Central memory CD4-positive, alpha-beta T cell (primary cell): Measurements from ENCODE around the gene KIRREL3.

Experiments used
- DNase-seq: peaks from one replicate; pipeline ENCODE4 v3.0.0; 2022

The KIRREL3 gene

DNA sequence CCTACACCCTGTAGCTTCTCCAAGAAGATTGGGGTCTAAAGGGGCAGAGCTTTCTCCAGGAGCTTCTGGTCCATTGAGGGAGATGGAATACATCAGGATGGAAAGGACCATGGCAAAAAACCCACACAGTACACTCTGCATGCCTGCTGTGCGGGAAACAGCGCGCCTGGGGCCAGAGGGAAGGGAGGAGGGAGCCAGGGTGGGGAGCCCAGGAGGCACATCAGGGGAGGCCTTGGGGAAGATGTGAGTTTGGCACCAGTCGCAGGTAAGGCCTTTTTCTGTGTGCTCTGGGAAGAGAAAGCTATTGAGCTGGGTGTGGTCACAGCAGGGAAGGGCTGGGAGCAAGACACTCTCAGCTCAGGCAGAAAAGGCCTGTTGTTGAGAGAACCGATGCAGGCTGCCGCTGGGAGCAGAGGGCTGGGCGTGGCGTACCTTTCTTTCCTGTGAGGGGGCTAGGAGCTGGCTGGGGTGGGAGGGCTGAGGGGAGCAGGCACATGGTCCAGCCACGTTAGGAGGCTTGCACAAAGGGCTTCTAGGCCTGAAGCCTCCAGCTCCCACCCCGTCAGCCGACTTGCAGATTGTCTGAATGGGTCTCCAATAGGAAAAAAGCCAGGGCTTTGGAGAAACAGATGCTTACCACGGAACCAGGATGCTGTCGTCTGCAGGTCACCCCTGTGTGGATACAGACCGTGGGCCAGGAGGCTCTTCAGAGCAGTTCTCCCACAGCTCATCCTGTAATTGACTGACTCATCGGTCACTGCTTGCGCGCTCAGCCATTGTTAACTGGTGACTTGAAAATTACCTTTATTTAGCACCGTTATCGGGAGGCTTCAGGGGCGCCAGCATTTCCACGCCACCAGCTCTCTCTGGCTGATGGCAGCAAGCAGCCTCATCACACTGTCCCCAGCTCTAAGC, 407.8 kb downstream of the KIRREL3 start:
- DNase-seq: no peak

DNA sequence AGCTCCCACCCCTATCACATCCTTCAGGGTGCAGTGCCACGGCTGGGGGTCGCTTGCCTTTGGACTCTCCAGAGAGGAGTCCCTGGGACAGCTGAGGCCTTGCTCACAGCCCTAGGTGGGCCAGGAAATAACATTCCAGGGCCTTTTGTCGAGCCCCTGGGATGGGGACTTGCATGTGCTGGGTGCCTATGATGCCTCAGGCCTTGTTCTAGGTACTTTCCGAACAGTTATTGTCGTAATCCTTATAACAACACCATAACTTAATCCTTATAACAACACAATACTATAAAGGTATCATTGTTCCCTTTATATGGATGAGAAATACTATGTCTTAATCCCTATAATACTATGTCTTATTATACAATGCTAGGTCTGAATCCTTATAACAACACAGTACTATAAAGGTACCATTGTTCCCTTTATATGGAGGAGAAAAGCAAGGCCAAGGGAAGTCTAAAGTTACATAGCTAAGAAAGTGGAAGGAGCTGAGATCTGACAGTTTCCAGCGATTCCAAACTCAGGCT, 408.5 kb downstream of the KIRREL3 start:
- no peak for DNase-seq

DNA sequence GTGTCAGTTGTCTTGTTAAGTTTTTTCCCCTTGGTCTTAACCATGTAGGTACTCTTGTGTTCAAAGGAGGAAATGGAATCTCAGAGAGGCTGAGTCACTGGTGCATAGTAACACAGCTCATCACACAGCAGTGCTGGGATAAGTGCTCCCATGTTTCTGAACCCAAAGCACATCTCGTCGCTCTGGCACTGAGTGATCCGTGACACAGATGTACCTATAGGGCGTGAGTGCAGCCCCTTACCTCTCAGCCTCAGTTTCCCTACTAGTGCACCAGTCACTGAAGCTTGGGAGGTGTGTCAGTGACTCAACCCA, 411.1 kb downstream of the KIRREL3 start:
- no peak for DNase-seq

DNA sequence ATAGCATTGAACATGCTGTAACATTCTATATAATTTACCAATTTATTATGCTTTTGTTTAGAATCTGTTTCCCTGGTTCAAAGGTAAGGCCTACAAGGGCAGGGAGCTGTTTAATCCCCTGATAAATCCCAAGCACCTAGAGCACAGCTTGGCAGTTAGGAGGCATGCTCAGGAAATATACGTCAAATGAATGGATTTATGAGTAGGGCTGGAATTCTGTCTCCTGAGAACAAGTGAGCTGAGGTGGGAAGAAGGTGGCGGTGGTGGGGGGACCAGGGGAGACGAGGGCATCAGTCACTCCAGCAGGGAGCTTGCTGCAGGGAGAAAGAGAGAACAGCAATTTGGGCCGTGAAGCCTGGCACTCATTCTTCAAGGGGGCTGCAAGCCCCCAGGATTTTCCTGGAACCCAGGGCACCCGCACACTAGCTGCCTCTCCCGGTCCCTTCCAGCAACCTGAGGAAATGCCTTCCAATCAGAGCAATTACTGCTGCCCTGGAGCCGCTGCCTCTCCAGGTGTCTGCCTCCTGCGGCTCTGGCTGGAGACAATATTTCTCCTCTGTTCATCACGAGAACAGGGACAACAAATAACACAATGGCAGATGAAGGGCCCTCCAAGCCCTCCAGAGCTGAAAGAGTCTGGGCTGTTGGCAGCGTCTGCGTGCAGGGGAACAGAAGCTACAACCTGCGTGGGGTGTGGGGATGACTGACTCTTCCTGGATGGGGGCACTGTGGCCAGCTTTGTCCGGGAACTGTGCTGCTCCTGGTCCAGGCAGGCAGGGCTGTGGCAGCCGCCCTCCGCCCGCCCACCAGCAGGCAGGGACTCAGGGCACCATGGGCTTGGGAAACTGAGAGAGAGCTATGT, 411.7 kb downstream of the KIRREL3 start:
- DNase-seq: no peak

DNA sequence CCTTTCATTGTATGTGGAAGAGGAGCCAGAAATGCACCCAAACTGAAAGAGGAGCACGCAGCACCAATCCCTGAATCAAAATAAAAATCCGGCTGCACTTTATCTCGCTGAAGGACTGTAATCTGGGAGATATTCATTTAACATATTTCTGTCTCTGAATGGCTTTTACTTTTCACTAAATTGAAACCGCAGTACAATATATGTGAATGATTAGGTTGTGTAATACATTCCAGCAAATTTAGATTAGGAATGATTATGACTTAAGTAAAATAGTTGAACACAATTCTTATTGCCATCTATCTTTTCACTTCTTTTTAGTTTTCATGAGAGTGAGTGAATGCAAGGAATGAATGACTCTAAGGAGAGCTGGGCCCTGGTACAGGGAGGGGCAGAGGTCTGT, 413.0 kb downstream of the KIRREL3 start:
- DNase-seq: no peak

DNA sequence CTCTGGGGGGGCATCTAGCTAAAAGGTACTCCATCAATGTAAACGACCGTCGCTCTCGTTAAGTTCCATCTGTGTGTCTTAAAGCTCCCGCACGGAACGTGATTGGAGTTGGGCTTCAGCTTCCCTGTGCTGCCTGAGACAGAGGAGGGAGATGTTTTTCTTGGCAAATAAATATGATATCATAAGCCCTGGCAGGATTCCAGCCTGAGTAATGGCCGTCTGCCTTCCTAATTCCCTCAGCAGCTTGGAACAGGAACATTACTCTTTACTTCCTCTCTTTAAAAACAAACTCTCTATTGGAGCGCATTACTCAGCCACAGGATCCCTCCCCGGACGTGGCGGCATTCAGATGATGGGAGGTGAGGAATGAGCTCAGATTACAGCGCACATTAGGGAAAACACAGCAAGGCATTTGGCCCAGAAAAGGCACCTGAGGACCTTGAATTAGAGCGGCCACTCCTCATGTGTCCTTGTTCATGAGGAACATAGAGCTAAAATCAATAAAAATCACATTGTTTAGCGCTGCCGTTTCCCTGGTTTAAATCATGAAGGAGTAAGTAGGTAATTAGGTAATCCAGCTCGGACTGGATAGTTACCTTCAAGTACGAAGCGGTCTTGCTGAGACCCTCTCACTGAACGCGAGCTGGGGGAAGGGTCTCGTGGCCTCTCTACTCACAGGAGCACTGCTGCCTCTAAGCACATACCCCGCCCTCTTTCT, 414.6 kb downstream of the KIRREL3 start:
- no peak for DNase-seq

DNA sequence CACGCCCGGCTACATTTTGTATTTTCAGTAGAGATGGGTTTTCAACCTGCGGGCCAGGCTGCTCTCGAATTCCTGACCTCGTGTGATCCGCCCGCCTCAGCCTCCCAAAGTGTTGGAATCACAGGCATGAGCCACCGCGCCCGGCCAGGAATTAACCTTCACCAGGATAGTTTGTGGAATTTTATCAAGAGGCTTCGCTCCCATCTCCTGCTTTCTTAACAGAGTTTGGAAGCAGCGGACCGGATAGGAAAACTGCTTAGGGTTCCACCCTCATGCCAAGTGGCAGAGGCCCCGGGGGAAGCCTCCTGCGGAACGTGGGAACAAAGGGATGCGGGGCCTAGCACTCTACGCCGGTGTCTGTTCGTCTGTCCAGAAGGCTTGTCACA, 415.2 kb downstream of the KIRREL3 start:
- no peak for DNase-seq

DNA sequence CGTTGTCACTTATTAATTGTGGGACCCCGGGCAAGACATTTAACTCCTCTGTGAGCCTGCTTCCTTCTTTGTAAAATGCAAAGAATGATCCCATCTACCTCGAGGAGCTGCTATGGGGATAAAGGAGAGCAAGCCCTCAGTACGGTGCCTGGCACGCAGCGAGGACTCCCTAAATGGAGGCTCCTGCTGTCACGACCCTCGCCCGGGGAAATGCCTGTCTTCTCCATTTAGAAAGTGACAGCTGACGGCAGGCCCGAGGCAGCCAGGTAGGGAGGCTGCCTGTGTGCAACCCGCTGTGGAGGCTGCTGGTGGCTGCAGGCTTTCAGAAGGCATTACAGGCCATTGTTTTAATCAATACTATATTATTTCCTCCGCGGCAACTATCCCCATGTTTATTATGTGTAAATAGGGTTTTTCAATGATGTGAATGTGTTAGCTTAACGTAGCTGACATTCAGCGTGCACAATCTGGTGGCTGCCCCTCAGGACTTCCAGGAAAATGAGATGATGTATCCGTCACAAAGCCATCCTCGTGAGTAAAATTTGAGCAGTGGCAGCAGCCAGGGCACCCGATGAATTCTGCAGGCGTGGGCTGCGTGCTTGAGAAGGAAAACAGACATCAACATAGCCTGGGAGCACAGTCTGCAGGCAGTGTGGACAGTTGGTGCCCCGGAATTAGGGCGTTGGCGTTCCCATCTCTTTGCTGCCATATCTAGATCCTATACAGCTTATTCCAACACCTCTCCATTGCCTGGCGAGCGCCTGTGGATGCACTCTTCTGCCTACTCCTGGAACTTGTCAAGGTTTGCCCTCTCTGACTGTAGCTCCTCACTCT, 416.8 kb downstream of the KIRREL3 start:
- DNase-seq: no peak

DNA sequence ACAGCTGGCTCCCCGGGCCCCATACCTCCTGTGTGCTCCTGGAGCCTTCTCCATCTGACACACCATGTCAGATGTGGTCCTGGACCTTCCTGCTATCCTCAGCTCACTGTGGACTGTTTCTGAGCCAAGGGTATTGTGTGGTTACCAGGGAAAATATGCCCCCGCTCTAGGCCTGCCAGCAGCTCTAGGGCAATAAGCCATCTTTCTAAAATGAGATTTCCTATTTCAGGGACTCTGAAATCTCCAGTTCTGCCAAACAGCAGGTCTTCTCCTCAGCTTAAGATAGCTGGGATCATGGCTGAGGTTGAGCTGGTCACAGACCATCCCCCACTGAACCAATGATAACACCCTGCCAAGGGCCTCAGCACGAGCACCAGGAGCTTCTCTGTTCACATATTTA, 417.5 kb downstream of the KIRREL3 start:
- DNase-seq: no peak

DNA sequence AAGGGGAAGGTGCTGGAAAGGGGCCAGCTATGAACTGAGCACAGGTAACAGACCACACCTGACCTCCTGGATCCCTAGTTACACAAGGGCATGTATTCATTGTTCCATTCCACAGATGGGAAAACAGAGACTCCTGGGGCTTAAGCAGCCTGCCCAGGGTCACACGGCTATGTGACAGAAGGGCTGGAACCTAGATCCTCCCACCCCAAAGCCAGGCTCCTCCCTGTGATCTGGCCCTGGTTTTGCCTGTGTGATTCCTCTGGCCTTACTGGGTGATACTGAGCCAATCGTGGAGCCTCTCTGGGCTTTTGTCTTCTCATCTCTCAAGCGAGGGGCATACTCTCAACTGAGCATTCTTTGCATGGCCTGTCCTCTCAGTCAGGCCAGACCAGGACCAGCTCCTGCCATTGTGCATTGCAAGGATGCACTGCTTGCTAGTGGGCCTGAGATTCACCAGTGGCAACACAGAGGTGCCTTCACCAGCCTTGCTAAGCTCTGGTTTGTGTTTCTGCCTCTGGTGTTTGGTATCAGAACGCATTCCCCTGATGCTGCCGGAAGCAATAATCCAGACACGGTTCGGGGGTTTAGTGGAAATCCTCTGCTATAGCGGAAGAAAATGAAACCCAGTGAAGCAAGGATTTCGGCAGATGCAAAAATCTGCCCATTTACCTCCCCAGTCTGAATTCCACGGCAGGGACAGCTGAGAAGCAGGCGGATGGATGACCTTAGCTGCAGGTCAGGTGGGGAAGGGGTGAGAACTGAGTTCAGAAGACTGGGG, 418.5 kb downstream of the KIRREL3 start:
- DNase-seq: no peak

DNA sequence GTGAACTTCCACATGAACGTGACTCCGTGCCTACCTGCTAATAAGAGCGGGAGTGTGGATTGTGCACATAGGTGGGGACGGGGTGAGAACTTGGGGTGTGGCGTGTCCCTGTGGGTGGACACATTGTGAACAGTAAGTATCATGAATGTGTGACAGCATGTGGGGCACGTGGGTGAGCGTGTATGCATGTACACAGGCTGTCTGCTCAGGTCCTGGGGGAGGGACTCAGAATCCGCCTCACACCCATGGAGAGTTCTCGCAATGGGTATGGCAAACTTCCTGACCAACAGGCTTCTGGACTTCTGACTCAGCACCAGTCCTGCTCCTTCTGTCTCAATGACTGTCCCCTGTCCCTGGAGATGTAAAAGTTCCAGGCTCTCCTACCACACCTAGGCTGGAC, 422.1 kb downstream of the KIRREL3 start:
- no peak for DNase-seq

DNA sequence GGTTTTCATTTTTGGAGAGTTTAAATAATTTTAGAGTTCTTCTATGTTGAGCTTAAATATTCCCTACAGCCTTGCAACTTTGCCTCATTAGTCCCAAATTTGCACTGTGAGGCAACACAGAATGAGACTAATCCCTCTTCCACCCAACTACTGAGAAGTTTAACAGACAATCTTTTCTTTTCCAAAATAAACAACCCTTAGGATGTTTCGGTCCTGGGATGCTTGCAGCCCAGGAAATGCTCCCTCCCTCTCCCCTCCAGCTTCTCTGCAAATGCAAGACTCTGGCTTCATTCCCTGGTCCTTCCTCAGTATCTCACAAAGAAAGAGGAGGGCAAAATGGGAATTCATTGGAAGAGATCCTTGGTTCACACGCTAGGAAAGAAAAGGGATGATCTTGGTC, 422.5 kb downstream of the KIRREL3 start:
- no peak for DNase-seq

DNA sequence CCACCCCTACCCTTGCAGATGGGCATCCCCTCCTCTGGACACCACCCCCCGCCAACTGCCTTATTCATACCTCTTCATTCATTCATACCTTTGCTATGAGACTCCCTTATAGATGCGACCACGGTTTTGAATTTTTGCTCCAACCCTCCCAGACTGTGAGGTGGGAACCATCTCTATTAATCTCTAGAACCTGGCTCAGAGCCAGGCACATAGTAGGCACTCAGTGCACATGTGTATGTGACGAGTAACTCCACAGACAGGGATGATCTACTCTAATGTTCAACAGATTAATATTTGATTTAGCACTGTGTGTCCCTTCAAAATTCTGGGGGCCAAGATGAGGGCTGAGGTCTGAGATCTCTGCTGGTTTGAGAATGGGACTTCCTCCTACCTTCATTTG, 424.7 kb downstream of the KIRREL3 start:
- DNase-seq: no peak

DNA sequence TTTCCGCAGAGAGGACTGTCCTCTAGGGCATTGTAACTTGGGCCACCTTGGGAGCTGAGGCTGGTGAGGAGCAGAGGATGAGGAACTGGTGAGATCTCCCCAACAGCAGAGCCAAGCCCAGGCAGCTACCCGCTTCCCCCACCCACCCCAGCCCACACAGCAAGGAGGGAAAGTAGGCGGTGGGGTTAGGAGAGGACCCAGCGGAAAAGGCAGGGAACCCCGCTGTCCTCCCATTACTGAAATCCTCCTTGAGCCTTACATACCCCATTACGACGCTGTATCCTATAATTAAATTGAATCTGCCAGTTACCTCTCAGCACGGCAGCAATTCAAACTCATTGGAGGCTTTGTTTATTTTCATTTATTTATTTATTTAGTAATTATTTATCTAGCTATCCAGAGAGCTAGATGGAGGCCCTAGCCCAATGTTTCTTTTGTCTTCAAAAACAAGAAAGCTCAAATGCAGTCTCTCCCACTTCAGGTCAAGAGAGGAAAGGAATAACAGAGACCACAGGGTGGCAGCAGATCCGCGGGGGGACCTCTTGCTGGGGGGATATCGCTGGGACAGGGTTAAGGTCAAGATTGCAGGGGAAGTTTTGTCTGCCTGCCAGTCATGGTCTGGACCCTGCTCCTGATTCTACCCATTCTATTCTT, 427.1 kb downstream of the KIRREL3 start:
- DNase-seq: no peak

DNA sequence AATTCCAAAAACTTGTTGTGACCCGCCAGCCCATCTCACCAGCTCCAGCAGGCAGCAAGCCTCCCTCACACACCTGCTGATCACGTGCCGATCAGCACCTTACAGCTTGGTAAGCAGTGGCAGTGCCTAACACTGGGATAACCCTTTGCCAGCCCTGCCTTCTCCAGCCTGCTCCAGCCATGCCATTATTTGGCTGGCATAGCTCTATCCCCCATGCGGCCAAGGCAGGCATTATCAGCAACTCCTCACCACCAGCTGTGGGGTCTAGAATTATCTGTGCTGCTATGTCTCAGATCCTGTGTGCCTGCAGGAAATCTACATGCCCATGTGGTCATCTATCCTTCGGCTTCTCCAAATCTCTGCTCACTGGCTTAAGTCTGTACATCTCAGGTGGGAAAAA, 430.1 kb downstream of the KIRREL3 start:
- no peak for DNase-seq

DNA sequence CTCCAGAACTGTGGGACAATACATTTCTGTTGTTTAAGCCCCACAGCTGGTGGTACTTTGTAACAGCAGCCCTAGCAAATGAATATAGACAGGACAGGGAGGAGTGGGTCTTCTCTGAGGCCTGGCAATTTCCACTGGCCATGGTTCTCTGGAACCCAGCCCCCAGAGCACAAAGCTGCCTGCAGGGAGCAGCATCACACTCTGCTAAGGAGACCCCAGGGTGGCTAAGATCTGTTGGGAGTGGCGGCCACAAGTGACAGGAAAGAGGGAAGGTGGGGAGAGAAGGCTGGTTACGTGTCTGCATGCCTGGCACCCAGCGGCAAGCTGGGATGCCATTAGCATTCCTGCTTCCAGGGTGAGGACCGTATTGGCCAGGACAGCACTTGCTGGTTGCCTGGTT, 433.2 kb downstream of the KIRREL3 start:
- no peak for DNase-seq

DNA sequence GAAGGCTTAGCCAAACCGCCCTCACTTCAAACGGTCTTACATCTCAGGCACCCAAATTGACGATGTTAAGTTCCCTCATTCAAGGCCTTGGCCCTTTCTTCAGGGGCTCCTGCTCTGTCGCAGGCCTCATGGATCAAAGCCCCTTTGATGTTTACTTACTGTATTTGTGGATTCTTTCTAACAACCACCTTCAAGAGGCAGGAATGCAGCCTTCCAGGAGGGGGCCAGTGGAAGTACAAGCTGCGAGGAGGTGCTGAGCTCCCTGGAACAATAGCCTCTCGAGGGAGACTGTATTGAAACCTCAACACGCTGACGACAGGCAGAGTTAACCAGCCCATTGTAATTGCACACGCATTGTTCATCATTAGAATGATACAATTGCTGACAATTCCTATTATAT, 436.0 kb downstream of the KIRREL3 start:
- DNase-seq: no peak

DNA sequence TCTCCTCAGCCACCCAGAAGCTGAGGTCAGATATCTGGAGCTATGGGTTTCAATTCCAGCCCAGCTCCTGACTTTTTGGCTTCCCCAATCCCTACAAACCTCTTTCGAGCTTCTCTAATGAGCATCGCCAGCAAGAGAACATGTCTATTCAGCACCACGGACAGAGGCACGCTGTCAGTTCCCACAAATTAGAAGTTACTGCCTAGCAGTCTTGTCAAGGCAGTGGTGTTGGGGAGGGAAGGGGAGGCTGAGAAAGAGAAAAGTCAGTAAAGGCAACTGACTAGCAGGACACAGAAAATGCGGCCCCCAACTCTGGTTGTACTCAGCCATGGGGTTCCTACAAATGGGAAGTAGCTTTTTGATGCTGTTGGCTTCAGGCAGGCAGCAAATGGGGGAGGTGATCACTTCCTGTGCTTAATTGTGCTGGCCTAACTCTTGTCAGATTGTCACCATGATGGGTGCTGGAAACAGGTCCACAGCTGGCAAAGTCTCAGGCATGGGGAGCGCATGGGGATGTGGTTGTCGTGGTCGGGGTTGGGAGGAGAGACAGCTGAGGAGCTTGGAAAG, 439.2 kb downstream of the KIRREL3 start:
- DNase-seq: no peak

DNA sequence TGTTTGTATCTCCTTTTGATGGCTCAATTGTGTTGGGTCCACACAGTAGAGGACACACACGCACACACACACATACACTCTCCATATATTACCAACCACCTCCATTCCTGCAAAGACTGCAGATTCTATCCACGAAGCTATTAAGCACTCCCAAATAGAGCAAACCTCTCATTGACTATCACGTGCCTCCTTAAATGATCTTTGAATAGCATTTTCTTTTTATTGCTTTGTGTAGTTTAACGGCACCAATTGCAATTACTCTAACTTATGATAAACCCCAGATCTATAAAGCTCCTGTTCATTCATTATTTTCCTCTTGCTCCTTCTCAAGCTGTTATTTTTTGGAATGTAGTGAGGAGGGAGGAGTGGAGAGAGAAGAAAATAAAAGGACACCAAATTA, 440.3 kb downstream of the KIRREL3 start:
- no peak for DNase-seq
